HEK293 (cell line): ENCODE data around the gene TRIAP1.

Source experiments
- EGR2 ChIP-seq: fragments of 450-650 bp; formaldehyde crosslinking; IDR thresholded peaks from 2 replicates; pipeline ENCODE4 v1.5.1; 2016; ENCODE audit warnings: low read depth, missing biosample characterization, missing genetic modification characterization
- REPIN1 ChIP-seq: fragments of 450-650 bp; formaldehyde crosslinking; IDR thresholded peaks from 2 replicates; pipeline ENCODE4 v1.5.1; 2017; ENCODE audit warnings: missing biosample characterization, missing genetic modification characterization, low read depth
- SP2 ChIP-seq: fragments of 450-650 bp; formaldehyde crosslinking; IDR thresholded peaks from 2 replicates; pipeline ENCODE4 v1.5.1; 2016; ENCODE audit warnings: missing biosample characterization, missing genetic modification characterization
- SP3 ChIP-seq: fragments of 450-650 bp; formaldehyde crosslinking; IDR thresholded peaks from 2 replicates; pipeline ENCODE4 v1.5.1; 2016; ENCODE audit warnings: missing biosample characterization, missing genetic modification characterization
- WT1 ChIP-seq: fragments of 450-650 bp; formaldehyde crosslinking; IDR thresholded peaks from 2 replicates; pipeline ENCODE4 v1.5.1; 2016; ENCODE audit warnings: missing biosample characterization, missing genetic modification characterization
- ZBTB21 ChIP-seq: fragments of 450-650 bp; formaldehyde crosslinking; IDR thresholded peaks from 2 replicates; pipeline ENCODE4 v1.5.1; 2017; ENCODE audit warnings: missing biosample characterization, missing genetic modification characterization
- ZBTB49 ChIP-seq: fragments of 450-650 bp; formaldehyde crosslinking; IDR thresholded peaks from 2 replicates; pipeline ENCODE4 v1.5.1; 2016; ENCODE audit warnings: missing biosample characterization, missing genetic modification characterization, low read depth
- ZNF138 ChIP-seq: fragments of 450-650 bp; formaldehyde crosslinking; IDR thresholded peaks from 2 replicates; pipeline ENCODE4 v1.5.1; 2016; ENCODE audit warnings: missing biosample characterization, missing genetic modification characterization, borderline replicate concordance
- ZNF175 ChIP-seq: fragments of 450-650 bp; formaldehyde crosslinking; IDR thresholded peaks from 2 replicates; pipeline ENCODE4 v1.5.1; 2016; ENCODE audit warnings: missing biosample characterization, missing genetic modification characterization
- ZNF221 ChIP-seq: fragments of 450-650 bp; formaldehyde crosslinking; IDR thresholded peaks from 2 replicates; pipeline ENCODE4 v1.5.1; 2017; ENCODE audit warnings: missing biosample characterization, missing genetic modification characterization, borderline replicate concordance
- ZNF223 ChIP-seq: fragments of 450-650 bp; formaldehyde crosslinking; IDR thresholded peaks from 2 replicates; pipeline ENCODE4 v1.5.1; 2016; ENCODE audit warnings: missing biosample characterization, missing genetic modification characterization
- ZNF341 ChIP-seq: fragments of 450-650 bp; formaldehyde crosslinking; IDR thresholded peaks from 2 replicates; pipeline ENCODE4; 2016; ENCODE audit warnings: low read depth, missing biosample characterization, missing genetic modification characterization
- ZNF350 ChIP-seq: fragments of 450-650 bp; formaldehyde crosslinking; IDR thresholded peaks from 2 replicates; pipeline ENCODE4 v1.5.0; 2017; ENCODE audit warnings: missing biosample characterization, mild to moderate bottlenecking, missing genetic modification characterization
- ZNF391 ChIP-seq: fragments of 450-650 bp; formaldehyde crosslinking; IDR thresholded peaks from 2 replicates; pipeline ENCODE4 v1.5.1; 2016; ENCODE audit warnings: low read depth, missing biosample characterization, missing genetic modification characterization, borderline replicate concordance
- ZNF416 ChIP-seq: fragments of 450-650 bp; formaldehyde crosslinking; IDR thresholded peaks from 2 replicates; pipeline ENCODE4 v1.5.1; 2016; ENCODE audit warnings: missing biosample characterization, missing genetic modification characterization
- ZNF48 ChIP-seq: fragments of 450-650 bp; formaldehyde crosslinking; IDR thresholded peaks from 2 replicates; pipeline ENCODE4 v1.5.1; 2016; ENCODE audit warnings: missing biosample characterization, missing genetic modification characterization
- ZNF513 ChIP-seq: fragments of 450-650 bp; IDR thresholded peaks from 2 replicates; pipeline ENCODE4 v1.5.1; 2018; ENCODE audit warnings: missing biosample characterization, missing genetic modification characterization
- ZNF530 ChIP-seq: fragments of 450-650 bp; formaldehyde crosslinking; IDR thresholded peaks from 2 replicates; pipeline ENCODE4 v1.5.1; 2016; ENCODE audit warnings: low read depth, missing biosample characterization, missing genetic modification characterization
- ZNF558 ChIP-seq: fragments of 450-650 bp; formaldehyde crosslinking; IDR thresholded peaks from 2 replicates; pipeline ENCODE4 v1.5.1; 2016; ENCODE audit warnings: missing biosample characterization, missing genetic modification characterization
- ZNF623 ChIP-seq: fragments of 450-650 bp; formaldehyde crosslinking; IDR thresholded peaks from 2 replicates; pipeline ENCODE4 v1.5.1; 2016; ENCODE audit warnings: missing biosample characterization, missing genetic modification characterization
- ZNF660 ChIP-seq: fragments of 450-650 bp; IDR thresholded peaks from 2 replicates; pipeline ENCODE4 v1.5.1; 2018; ENCODE audit warnings: missing biosample characterization, mild to moderate bottlenecking, missing genetic modification characterization
- ZNF707 ChIP-seq: fragments of 450-650 bp; formaldehyde crosslinking; IDR thresholded peaks from 2 replicates; pipeline ENCODE4 v1.5.1; 2016; ENCODE audit warnings: missing biosample characterization, missing genetic modification characterization
- ZNF76 ChIP-seq: fragments of 450-650 bp; formaldehyde crosslinking; IDR thresholded peaks from 2 replicates; pipeline ENCODE4; 2016; ENCODE audit warnings: low read depth, missing biosample characterization, missing genetic modification characterization, borderline replicate concordance
- ZNF768 ChIP-seq: fragments of 450-650 bp; formaldehyde crosslinking; IDR thresholded peaks from 2 replicates; pipeline ENCODE4 v1.5.1; 2018; ENCODE audit warnings: missing biosample characterization, mild to moderate bottlenecking, missing genetic modification characterization
- TF ChIP-seq, protein P1 (sequence below): fragments of 450-650 bp; formaldehyde crosslinking; IDR thresholded peaks from 2 replicates; pipeline ENCODE4 v1.5.1; 2017; ENCODE audit warnings: missing biosample characterization, missing genetic modification characterization
- TF ChIP-seq, protein P2 (sequence below): fragments of 450-650 bp; formaldehyde crosslinking; IDR thresholded peaks from 2 replicates; pipeline ENCODE4 v1.5.1; 2016; ENCODE audit warnings: missing biosample characterization, missing genetic modification characterization, borderline replicate concordance
- TF ChIP-seq, protein P3 (sequence below): fragments of 450-650 bp; formaldehyde crosslinking; IDR thresholded peaks from 2 replicates; pipeline ENCODE4 v1.5.1; 2016; ENCODE audit warnings: missing biosample characterization, missing genetic modification characterization

The TRIAP1 gene

GRCh38 chr12:120437735-120438494 is 8.3 kb downstream of the TRIAP1 start, which contains the start of gene COX6A1 (continued):
- TF ChIP-seq, protein P1, sequence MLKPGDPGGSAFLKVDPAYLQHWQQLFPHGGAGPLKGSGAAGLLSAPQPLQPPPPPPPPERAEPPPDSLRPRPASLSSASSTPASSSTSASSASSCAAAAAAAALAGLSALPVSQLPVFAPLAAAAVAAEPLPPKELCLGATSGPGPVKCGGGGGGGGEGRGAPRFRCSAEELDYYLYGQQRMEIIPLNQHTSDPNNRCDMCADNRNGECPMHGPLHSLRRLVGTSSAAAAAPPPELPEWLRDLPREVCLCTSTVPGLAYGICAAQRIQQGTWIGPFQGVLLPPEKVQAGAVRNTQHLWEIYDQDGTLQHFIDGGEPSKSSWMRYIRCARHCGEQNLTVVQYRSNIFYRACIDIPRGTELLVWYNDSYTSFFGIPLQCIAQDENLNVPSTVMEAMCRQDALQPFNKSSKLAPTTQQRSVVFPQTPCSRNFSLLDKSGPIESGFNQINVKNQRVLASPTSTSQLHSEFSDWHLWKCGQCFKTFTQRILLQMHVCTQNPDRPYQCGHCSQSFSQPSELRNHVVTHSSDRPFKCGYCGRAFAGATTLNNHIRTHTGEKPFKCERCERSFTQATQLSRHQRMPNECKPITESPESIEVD (tag by site-specific recombination): no peak
- TF ChIP-seq ZNF707 (tag by site-specific recombination) (no peak), SP2 (peak; percentile 96), EGR2 (tag by site-specific recombination) (peak; percentile 56), ZNF558 (tag by site-specific recombination) (no peak), ZNF223 (tag by site-specific recombination) (no peak), ZNF341 (tag by site-specific recombination) (peak; percentile 76), SP3 (tag by site-specific recombination) (peak; percentile 85), ZNF513 (no peak), ZNF76 (tag by site-specific recombination) (no peak; the same call in 1 of the 2 replicates), WT1 (no peak), ZNF175 (tag by site-specific recombination) (no peak), ZNF138 (tag by site-specific recombination) (no peak), ZBTB21 (no peak), ZBTB49 (tag by site-specific recombination) (no peak), ZNF48 (tag by site-specific recombination) (no peak), ZNF530 (tag by site-specific recombination) (no peak), REPIN1 (tag by site-specific recombination) (no peak), ZNF623 (no peak), ZNF660 (tag by site-specific recombination) (no peak), ZNF416 (no peak), ZNF350 (no peak), ZNF391 (tag by site-specific recombination) (peak; percentile 48; the same call in 1 of the 2 replicates), ZNF768 (no peak), ZNF221 (tag by site-specific recombination) (no peak)
- TF ChIP-seq, protein P2, sequence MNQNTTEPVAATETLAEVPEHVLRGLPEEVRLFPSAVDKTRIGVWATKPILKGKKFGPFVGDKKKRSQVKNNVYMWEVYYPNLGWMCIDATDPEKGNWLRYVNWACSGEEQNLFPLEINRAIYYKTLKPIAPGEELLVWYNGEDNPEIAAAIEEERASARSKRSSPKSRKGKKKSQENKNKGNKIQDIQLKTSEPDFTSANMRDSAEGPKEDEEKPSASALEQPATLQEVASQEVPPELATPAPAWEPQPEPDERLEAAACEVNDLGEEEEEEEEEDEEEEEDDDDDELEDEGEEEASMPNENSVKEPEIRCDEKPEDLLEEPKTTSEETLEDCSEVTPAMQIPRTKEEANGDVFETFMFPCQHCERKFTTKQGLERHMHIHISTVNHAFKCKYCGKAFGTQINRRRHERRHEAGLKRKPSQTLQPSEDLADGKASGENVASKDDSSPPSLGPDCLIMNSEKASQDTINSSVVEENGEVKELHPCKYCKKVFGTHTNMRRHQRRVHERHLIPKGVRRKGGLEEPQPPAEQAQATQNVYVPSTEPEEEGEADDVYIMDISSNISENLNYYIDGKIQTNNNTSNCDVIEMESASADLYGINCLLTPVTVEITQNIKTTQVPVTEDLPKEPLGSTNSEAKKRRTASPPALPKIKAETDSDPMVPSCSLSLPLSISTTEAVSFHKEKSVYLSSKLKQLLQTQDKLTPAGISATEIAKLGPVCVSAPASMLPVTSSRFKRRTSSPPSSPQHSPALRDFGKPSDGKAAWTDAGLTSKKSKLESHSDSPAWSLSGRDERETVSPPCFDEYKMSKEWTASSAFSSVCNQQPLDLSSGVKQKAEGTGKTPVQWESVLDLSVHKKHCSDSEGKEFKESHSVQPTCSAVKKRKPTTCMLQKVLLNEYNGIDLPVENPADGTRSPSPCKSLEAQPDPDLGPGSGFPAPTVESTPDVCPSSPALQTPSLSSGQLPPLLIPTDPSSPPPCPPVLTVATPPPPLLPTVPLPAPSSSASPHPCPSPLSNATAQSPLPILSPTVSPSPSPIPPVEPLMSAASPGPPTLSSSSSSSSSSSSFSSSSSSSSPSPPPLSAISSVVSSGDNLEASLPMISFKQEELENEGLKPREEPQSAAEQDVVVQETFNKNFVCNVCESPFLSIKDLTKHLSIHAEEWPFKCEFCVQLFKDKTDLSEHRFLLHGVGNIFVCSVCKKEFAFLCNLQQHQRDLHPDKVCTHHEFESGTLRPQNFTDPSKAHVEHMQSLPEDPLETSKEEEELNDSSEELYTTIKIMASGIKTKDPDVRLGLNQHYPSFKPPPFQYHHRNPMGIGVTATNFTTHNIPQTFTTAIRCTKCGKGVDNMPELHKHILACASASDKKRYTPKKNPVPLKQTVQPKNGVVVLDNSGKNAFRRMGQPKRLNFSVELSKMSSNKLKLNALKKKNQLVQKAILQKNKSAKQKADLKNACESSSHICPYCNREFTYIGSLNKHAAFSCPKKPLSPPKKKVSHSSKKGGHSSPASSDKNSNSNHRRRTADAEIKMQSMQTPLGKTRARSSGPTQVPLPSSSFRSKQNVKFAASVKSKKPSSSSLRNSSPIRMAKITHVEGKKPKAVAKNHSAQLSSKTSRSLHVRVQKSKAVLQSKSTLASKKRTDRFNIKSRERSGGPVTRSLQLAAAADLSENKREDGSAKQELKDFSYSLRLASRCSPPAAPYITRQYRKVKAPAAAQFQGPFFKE (tag by site-specific recombination): no peak
- TF ChIP-seq, protein P3, sequence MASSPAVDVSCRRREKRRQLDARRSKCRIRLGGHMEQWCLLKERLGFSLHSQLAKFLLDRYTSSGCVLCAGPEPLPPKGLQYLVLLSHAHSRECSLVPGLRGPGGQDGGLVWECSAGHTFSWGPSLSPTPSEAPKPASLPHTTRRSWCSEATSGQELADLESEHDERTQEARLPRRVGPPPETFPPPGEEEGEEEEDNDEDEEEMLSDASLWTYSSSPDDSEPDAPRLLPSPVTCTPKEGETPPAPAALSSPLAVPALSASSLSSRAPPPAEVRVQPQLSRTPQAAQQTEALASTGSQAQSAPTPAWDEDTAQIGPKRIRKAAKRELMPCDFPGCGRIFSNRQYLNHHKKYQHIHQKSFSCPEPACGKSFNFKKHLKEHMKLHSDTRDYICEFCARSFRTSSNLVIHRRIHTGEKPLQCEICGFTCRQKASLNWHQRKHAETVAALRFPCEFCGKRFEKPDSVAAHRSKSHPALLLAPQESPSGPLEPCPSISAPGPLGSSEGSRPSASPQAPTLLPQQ (tag by site-specific recombination): peak; percentile 46; the same call in 1 of the 2 replicates
